WTC11 (cell line): ENCODE data around the gene P3H2.

Experiments used
- CTCF ChIP-seq: fragments of 200-600 bp; IDR thresholded peaks from 2 replicates; pipeline ENCODE4 v1.8.0; 2022; ENCODE audit warnings: antibody characterized with exemption
- ERG ChIP-seq: fragments of 250-450 bp; sonication (Bioruptor Pico); IDR thresholded peaks from 2 replicates; pipeline ENCODE4 v1.8.0; 2021; ENCODE audit warnings: mild to moderate bottlenecking
- ZMAT4 ChIP-seq: fragments of 250-450 bp; sonication (Bioruptor Pico); IDR thresholded peaks from 2 replicates; pipeline ENCODE4 v1.9.0; 2021; ENCODE audit warnings: mild to moderate bottlenecking
- TF ChIP-seq, protein P1 (sequence below): sonication (generic); formaldehyde crosslinking; IDR thresholded peaks from 2 replicates; pipeline ENCODE4 v1.8.1; 2023; ENCODE audit warnings: mild to moderate bottlenecking, missing genetic modification reagents, moderate library complexity

GRCh38 chr3:190158261-190158660 lies 37.6 kb upstream of the P3H2 start:
- TF ChIP-seq ZMAT4 (CRISPR knock-in tag) (no peak), CTCF (no peak), ERG (CRISPR knock-in tag) (no peak)
- TF ChIP-seq, protein P1, sequence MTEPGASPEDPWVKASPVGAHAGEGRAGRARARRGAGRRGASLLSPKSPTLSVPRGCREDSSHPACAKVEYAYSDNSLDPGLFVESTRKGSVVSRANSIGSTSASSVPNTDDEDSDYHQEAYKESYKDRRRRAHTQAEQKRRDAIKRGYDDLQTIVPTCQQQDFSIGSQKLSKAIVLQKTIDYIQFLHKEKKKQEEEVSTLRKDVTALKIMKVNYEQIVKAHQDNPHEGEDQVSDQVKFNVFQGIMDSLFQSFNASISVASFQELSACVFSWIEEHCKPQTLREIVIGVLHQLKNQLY (CRISPR knock-in tag) = no peak
